ENCODE results near the gene LIPC.

LIPC gene

DNA sequence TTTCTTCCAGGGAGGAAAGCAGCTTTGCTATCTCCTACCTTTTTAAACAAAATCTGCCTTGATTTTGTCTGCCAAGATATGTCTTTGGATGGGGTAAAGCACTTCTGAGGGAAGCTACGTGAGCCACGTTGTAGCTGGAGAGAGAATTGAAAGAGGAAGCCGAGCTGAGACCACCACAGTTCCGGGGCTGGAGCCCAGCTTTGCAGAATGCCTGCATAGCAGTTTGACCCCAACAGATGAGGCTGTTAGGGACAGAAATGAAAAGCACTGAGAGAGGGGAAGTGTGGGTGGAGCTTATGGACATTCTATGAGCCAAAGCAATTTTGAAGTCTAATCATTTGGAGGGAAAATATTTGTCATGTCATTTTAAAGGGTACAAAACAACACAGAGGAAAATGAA, 45.4 kb downstream of the LIPC start:
- DNase-seq = no peak

GRCh38 chr15:58478035-58478434, 46.2 kb downstream of the LIPC start:
- no peak for DNase-seq

GRCh38 chr15:58478579-58478978, 46.8 kb downstream of the LIPC start:
- no peak for DNase-seq

- no peak for DNase-seq
Measured at GRCh38 chr15:58479941-58480340, 48.1 kb downstream of the LIPC start.

DNA sequence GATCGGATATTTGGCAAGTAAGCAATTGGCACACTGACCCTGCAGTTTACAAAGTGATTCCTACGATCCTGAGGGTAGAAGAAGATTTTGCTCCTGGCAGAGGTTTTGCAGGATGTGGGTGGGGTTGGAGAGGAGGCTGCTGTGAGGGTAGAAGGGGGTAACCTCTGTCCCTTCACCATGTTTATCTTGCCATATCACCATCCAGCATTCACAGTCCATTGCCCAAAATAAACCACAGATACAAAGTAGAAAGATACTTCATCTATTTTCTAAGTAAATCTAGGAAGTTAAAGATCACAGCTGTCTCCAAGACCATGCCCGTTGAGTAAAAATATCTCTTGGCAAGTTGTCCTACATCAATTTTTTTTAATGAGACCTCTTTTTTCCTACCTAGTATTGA, 51.6 kb downstream of the LIPC start:
- no peak for DNase-seq

- peak; percentile 79 to 82 for DNase-seq
Measured at GRCh38 chr15:58484791-58485600, 53.2 kb downstream of the LIPC start.

GRCh38 chr15:58486062-58486461, 54.3 kb downstream of the LIPC start:
- no peak for DNase-seq

DNA sequence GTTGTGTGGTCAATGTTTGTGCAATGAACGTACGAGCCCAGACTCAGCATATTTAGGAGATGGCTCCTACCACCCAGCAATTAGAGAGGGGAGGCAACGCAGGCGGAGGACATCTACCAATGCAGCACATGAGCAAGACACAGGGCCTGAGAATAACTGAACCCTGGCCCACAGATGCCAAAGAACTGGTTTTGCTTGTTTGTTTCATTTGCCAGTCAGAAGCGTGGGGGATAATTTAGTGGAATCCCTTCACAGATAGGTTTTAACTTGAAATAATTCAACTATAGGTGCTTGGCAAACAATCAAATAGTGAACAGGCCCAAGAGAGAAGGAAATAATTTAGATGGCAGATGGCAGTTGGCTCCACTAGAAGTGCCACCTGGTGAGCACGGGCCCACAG, 54.8 kb downstream of the LIPC start:
- no peak for DNase-seq

- no peak for DNase-seq
Measured at GRCh38 chr15:58487041-58487723, 55.4 kb downstream of the LIPC start.

DNA sequence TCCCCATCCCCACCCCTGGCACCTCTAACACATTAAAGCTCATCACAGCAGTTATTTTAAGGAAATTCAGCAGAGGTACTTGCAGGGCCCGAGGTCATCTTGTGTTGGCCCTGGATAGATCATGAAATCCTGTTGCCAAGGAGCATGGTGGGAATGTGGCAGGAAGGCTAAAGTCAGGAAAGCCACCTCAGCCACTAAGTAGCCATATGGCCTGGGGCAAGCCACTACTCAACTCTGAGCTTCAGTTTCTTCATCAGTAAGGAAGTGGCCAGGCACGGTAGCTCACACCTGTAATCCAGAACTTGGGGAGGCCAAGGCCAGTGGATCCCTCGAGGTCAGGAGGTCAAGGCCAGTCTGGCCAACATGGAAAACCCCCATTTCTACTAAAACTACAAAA, 55.9 kb downstream of the LIPC start:
- DNase-seq = no peak

DNA sequence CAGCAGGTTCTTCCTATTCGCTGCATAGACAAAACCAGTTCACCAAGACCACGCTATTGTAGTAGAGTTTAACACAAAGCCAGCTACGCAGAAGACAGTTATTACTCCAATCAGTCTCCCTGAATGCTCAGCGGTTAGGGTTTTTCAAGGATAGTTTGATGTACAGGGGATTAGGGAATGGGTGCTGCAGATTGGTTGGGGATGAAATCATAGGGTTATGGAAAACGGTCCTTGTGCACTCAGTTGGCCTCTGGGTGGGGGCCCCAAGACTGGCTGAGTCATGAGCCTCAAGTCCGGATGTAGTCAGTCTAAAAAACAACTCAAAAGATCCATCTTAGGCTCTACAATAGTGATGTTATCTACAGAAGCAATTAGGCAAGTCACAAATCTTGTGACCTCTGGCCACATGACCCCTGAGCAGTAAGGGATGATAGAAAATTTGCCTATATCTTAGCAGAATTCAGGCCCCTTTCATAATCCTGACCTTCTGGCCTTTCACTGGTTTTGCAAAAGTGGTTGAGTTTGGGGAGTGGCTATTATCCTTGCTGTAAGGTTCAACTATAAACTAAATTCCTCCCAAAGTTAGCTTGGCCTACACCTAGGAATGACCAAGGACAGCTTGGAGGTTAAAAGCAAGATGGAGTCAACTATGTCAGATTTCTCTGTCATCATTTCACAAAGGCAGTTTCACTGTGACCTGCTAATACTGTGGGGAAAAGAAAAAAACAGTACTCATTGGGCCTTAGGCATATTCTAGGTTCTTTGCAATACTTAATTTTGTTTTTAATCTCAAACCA, 57.7 kb downstream of the LIPC start:
- no peak for DNase-seq

GRCh38 chr15:58490086-58490887, 58.5 kb downstream of the LIPC start:
- DNase-seq = no peak

DNA sequence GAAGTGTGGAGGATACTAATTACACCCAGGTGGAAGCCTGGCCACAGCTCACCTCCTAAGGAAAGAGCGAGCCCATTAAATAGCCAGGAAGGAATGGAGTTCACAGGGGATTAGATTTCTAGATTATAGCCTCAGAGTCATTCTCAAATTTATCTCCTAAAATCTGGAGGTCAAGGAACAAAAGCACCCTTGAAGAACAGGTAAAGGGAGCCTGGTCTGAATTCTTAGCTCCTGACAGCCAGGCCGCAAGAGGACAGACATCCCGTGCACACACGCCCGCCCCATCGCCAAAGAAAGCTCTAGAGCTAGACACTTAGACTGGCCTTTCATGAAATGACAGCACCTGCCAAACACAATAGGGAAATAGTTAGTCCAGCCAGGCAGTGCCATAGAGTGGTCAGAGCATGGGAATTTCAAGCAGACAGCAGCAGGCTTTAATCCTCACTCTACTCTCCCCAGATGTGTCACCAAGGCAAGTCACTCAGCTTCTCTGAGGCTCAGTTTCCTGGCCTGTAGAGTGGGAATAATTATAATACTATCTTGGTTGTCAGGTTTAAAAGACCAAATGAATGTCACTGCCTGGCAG, 59.2 kb downstream of the LIPC start:
- no peak for DNase-seq

DNA sequence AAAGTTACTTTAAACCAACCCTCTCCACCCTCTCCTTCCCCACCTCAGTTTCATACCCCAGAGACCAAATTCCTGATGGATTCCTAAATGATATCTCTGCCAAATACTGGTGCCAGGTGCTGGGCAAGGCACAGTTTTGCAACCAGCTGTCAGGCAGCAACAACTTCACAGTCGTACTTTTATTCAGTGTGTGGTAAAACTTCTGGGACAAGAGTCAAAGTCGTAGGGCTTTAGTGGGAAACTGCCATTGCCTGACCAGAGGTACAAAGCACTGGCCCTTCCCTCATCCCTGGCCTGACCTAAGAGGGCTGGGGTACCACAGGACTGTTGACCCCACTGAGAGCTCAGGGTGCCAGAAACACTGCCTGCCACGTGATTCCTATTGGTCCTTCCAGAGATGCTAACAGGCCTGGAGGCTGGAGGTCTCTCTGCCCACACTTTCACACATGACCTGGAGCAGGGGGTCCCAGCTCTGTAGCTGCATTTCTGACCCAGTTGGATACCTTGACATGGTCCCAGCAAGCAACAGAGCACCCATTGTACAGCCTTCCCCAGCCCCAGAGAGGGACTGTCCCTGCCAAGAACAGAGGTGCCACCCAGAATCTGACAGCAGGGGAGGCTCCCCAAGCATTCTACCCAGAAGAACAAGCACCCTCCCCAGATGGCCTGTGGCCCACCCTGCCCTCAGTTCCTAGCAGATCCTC, 59.9 kb downstream of the LIPC start:
- DNase-seq = no peak

DNA sequence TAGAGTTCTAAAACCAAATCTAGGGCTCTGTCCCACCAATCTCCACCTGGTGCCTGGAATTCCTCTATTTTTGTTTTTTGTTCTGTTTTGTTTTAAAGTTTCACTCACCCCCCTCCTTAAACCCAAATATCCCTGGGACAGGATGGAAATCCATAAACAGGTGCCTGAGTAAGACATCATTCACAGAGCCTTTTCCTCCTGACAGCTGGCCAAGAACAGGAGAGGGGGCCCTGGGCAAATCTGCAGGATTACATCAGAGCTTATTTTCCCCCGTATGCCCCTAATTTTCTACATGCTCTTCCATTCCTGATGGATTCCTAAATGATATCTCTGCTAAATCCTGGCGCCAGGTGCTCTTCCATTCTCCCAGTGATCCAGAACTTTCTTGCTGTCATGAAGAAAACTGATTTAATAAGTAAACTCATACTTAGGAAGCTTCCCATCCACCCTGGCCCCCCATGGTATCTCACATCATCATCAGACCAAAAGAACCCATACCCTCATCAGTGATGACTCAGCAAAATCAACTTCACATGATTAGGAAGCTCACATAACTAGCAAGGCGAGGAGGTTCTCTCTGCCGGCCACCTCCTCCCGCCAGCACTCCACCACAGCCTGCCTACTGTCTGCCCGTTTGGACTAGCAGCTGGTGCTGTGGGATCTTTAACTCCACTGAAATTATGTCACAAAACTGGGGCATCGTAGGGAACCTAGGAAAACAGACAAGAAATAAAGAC, 61.0 kb downstream of the LIPC start:
- DNase-seq = no peak

- DNase-seq = no peak
Measured at GRCh38 chr15:58494567-58494966, 62.8 kb downstream of the LIPC start.

GRCh38 chr15:58495891-58496408, 64.2 kb downstream of the LIPC start:
- no peak for DNase-seq

DNA sequence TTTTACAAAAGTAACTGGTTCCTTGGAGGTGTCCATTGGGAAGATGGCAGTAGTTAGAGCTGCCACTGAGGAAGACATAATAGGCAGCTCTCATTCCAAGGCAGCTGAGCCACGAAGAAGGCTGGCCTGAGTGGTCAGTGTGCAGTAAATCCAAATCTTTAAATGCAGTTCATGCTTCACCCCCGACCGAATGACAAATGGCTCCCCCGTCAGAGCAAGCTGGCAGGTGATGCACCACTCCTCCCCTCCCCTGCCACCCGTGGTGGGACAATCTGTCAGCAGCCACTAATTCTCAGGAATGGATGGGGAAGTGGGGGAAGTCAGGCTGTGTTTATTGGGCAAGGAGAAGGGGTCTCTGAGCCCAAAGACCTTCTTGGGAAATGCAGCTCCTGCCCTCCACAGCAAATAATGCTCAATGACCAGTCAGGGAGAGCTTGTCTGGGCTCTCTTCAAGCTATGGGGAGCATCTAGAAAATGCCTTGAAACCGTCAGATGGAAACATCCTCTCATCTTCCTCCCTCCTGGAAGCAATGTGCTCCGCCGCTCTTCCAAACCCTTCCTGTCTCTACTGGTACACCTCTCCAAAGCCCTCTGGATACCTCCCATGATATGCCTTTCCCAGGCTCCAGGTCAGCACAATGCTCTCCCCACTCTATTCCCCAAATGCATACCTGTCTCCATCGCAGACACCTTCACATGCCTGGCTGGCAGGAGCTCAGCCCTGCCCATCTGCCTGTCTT, 65.4 kb downstream of the LIPC start:
- DNase-seq = no peak

GRCh38 chr15:58498821-58499580, 67.2 kb downstream of the LIPC start:
- no peak for DNase-seq
